Caco-2 (cell line): Measurements from ENCODE around the gene APAF1. TPM values are rescaled to one million over a fixed set of nuclear protein-coding genes. Genes with fewer than 3 reads are reported as not detected.
A peak's percentile ranks its signal among the peaks of the same experiment; 100 is the strongest.
"Not testable (repeated sequence)": the region's sequence is repeated elsewhere in the genome, so short reads cannot be mapped to it uniquely, and the experiment has no call there.

Source experiments
- Bru-seq: library from RNA; stranded (reverse); fragments of 400-500 nt; gene quantifications from one replicate; lab custom pipeline; 2021; lab: Mats Ljungman, UMichigan
- BruChase-seq, 2 experiments: library from RNA; stranded (reverse); fragments of 400-500 nt; gene quantifications; one replicate each; lab custom pipeline; 2021; lab: Mats Ljungman, UMichigan
- BruUV-seq: library from RNA; stranded (reverse); fragments of 400-500 nt; replicated peaks from 2 replicates; lab custom pipeline; 2021; lab: Mats Ljungman, UMichigan
- CTCF ChIA-PET: fragments of 300-600 bp; sonication (Branson Sonifier 250); formaldehyde crosslinking; loops from one replicate; lab custom pipeline; 2022; ENCODE audit warnings: antibody characterized with exemption; lab: Charles Lee
- POLR2A ChIA-PET: fragments of 300-600 bp; sonication (Branson Sonifier 250); formaldehyde crosslinking; loops from one replicate; lab custom pipeline; 2022; ENCODE audit warnings: antibody characterized with exemption; lab: Charles Lee
- DNase-seq, 2 experiments: peaks; one replicate each; pipeline versions ENCODE4 v3.0.0 to v3.0.0-alpha.2; 2020 to 2022
- H3K27me3 ChIP-seq: replicated peaks from 2 replicates; pipeline ENCODE4 v1.6.0; 2011; ENCODE audit warnings: low read length; ENCODE audit not compliant: control insufficient read depth, insufficient read depth
- H3K36me3 ChIP-seq: 2 replicates; pipeline ENCODE4 v1.5.1; 2011; ENCODE audit warnings: low read length; ENCODE audit not compliant: control insufficient read depth, insufficient read depth
- H3K4me1 ChIP-seq: fragments of 250-450 bp; sonication (Bioruptor Pico); 2 replicates; pipeline ENCODE4 v1.5.1; 2020; ENCODE audit warnings: mild to moderate bottlenecking
- H3K4me3 ChIP-seq: 2 replicates; pipeline ENCODE4 v1.5.1; 2011; ENCODE audit warnings: low read depth, mild to moderate bottlenecking, control low read depth, low read length
- H3K9me3 ChIP-seq: fragments of 250-450 bp; sonication (Bioruptor Pico); 2 replicates; pipeline ENCODE4 v1.5.1; 2020; ENCODE audit warnings: mild to moderate bottlenecking, moderate library complexity
- H3K27ac Mint-ChIP-seq: one replicate; pipeline ENCODE4 v1.8.0; 2022; ENCODE audit warnings: mixed read lengths; ENCODE audit not compliant: unreplicated experiment
- H3K27me3 Mint-ChIP-seq: one replicate; pipeline ENCODE4 v1.8.0; 2022; ENCODE audit warnings: mixed read lengths; ENCODE audit not compliant: insufficient read depth, unreplicated experiment
- H3K36me3 Mint-ChIP-seq: one replicate; pipeline ENCODE4 v1.8.0; 2022; ENCODE audit warnings: mild to moderate bottlenecking, mixed read lengths; ENCODE audit not compliant: insufficient read depth, unreplicated experiment
- H3K4me1 Mint-ChIP-seq: one replicate; pipeline ENCODE4 v1.8.0; 2022; ENCODE audit warnings: low read depth, mixed read lengths; ENCODE audit not compliant: unreplicated experiment
- H3K4me3 Mint-ChIP-seq: one replicate; pipeline ENCODE4 v1.8.0; 2022; ENCODE audit warnings: mild to moderate bottlenecking, moderate library complexity, mixed read lengths; ENCODE audit not compliant: unreplicated experiment
- H3K9me3 Mint-ChIP-seq: one replicate; pipeline ENCODE4 v1.8.0; 2022; ENCODE audit warnings: mixed read lengths; ENCODE audit not compliant: unreplicated experiment
- intact Hi-C: fragments of 100-400 bp; cut with micrococcal nuclease; formaldehyde crosslinking; loops from one replicate; pipeline ENCODE4 v1.10.0; 2022; ENCODE audit not compliant: unreplicated experiment
- long read RNA-seq: library from polyadenylated mRNA; stranded (forward); transcript quantifications from one replicate; pipeline ENCODE4 v2.0.0, GENCODE V29; 2022
- total RNA-seq: library from RNA; stranded (reverse); gene quantifications from 2 replicates; pipeline ENCODE4 v1.2.3, GENCODE V29; 2022
- TF ChIP-seq, protein P1 (sequence below), 2 experiments: fragments of 200-600 bp in 1 of 2; IDR thresholded peaks; 1 replicate in 1 of 2; 2 replicates in 1 of 2; pipeline versions ENCODE4 v1.5.1 to v1.8.0; 2011 to 2022; ENCODE audit warnings: antibody characterized with exemption in 1 of 2, control low read depth in 1 of 2, inconsistent platforms in 1 of 2, low read depth in 1 of 2, low read length in 1 of 2, mild to moderate bottlenecking in 1 of 2, moderate library complexity in 1 of 2; ENCODE audit not compliant: insufficient read depth in 1 of 2, severe bottlenecking in 1 of 2, unreplicated experiment in 1 of 2

Gene APAF1, protein sequence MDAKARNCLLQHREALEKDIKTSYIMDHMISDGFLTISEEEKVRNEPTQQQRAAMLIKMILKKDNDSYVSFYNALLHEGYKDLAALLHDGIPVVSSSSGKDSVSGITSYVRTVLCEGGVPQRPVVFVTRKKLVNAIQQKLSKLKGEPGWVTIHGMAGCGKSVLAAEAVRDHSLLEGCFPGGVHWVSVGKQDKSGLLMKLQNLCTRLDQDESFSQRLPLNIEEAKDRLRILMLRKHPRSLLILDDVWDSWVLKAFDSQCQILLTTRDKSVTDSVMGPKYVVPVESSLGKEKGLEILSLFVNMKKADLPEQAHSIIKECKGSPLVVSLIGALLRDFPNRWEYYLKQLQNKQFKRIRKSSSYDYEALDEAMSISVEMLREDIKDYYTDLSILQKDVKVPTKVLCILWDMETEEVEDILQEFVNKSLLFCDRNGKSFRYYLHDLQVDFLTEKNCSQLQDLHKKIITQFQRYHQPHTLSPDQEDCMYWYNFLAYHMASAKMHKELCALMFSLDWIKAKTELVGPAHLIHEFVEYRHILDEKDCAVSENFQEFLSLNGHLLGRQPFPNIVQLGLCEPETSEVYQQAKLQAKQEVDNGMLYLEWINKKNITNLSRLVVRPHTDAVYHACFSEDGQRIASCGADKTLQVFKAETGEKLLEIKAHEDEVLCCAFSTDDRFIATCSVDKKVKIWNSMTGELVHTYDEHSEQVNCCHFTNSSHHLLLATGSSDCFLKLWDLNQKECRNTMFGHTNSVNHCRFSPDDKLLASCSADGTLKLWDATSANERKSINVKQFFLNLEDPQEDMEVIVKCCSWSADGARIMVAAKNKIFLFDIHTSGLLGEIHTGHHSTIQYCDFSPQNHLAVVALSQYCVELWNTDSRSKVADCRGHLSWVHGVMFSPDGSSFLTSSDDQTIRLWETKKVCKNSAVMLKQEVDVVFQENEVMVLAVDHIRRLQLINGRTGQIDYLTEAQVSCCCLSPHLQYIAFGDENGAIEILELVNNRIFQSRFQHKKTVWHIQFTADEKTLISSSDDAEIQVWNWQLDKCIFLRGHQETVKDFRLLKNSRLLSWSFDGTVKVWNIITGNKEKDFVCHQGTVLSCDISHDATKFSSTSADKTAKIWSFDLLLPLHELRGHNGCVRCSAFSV (N-terminal part only)
- total RNA-seq (13.4 and 16.5 TPM in 2 replicates), Bru-seq, nascent RNA (percentile 63 among the genes with signal in this experiment), BruChase-seq, experiment 1, labeled RNA remaining after a 2-hour chase (percentile 65 among the genes with signal in this experiment), BruChase-seq, experiment 2, labeled RNA remaining after a 6-hour chase (percentile 67 among the genes with signal in this experiment)
- long read RNA-seq, full-length matches to known transcripts, result 2 of 13 reads
- long read RNA-seq, partial matches to known transcripts, result 2 of 13 reads
- long read RNA-seq, other reads (novel, unspliced or antisense), result 9 of 13 reads

DNA sequence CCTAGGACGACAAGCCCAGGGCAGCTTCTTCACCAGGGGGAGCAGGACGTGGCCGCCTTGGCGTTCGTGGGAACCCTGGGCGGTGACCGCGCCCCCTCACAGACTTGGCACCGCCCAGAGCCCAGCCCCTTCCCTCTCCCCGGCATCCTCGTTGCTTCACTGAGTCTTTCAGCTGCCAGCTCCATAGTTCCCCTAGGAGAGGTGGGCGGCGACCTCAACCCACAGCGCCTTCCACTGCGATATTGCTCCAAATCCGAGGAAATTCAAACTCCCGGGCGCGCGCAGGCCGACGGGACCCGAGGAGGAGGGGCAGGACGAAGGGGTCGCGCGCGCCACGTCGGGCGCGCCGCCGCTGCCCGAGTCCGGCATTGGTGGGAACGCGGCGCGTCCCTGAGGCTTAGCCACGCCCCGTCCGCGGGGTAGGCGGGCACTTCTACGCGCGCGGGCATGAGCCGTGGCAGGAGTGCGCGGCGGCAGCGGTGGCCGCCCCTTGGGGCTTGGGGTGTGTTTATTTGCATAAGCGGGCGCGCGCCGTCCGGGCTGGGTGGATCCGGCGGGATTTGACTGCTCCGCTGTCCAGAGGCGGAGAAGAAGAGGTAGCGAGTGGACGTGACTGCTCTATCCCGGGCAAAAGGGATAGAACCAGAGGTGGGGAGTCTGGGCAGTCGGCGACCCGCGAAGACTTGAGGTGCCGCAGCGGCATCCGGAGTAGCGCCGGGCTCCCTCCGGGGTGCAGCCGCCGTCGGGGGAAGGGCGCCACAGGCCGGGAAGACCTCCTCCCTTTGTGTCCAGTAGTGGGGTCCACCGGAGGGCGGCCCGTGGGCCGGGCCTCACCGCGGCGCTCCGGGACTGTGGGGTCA, at the start of gene APAF1, which contains the start of gene IKBIP:
TSS of gene APAF1 (plus strand) at position 579 of the 860 bp plus-strand sequence. CDS start 3,070 bp downstream, outside the sequence.
TSS of gene IKBIP (minus strand) at position 77 of the 860 bp plus-strand sequence. CDS start 87 bp downstream, outside the sequence.
- no peaks in the 10 kb centered on the region for H3K27me3 Mint-ChIP-seq
- POLR2A ChIA-PET, result interaction anchor here (1.0 kb wide), 1 partner anchor 52 kb away, joined by 12 read pairs; the partner anchor contains the start of gene SLC25A3
- H3K27ac Mint-ChIP-seq, result peak within 1 kb of the TSS; percentile 75
- H3K4me3 ChIP-seq, result peak within 1 kb of the TSS; percentile 95
- peak; percentile 94 to 98 for DNase-seq
- peaks cover 7% of the 10 kb centered on the region for H3K4me1 Mint-ChIP-seq
- TF ChIP-seq, protein P1, sequence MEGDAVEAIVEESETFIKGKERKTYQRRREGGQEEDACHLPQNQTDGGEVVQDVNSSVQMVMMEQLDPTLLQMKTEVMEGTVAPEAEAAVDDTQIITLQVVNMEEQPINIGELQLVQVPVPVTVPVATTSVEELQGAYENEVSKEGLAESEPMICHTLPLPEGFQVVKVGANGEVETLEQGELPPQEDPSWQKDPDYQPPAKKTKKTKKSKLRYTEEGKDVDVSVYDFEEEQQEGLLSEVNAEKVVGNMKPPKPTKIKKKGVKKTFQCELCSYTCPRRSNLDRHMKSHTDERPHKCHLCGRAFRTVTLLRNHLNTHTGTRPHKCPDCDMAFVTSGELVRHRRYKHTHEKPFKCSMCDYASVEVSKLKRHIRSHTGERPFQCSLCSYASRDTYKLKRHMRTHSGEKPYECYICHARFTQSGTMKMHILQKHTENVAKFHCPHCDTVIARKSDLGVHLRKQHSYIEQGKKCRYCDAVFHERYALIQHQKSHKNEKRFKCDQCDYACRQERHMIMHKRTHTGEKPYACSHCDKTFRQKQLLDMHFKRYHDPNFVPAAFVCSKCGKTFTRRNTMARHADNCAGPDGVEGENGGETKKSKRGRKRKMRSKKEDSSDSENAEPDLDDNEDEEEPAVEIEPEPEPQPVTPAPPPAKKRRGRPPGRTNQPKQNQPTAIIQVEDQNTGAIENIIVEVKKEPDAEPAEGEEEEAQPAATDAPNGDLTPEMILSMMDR (IDR thresholded peaks at IDR 0.05; ENCODE audit: insufficient read depth in 1 of 2, low read depth in 1 of 2, low read length in 1 of 2, severe bottlenecking in 1 of 2, unreplicated experiment in 1 of 2), result no peak
- no peaks in the 10 kb centered on the region for H3K27me3 ChIP-seq
- H3K4me3 Mint-ChIP-seq, result peak within 1 kb of the TSS; percentile 86
- no peaks in the 10 kb centered on the region for H3K9me3 ChIP-seq
- CTCF ChIA-PET, result interaction anchor here (1.0 to 1.4 kb wide), 3 partner anchors 13 to 354 kb away, joined by 4 read pairs; no protein-coding TSS in a partner anchor
- peaks cover 4% of the 10 kb centered on the region; the same call in 1 of the 2 replicates for H3K4me1 ChIP-seq
- intact Hi-C loops, result loop anchor here (1.0 to 2.0 kb wide), 3 partner anchors 38 to 78 kb away; partner anchors contain the start of gene SLC25A3
- H3K36me3 ChIP-seq, result no peaks in the 10 kb centered on the region
- H3K9me3 Mint-ChIP-seq, result no peaks in the 10 kb centered on the region
- H3K36me3 Mint-ChIP-seq, result peaks cover 22% of the 10 kb centered on the region
- BruUV-seq, result no TSS peak

DNA sequence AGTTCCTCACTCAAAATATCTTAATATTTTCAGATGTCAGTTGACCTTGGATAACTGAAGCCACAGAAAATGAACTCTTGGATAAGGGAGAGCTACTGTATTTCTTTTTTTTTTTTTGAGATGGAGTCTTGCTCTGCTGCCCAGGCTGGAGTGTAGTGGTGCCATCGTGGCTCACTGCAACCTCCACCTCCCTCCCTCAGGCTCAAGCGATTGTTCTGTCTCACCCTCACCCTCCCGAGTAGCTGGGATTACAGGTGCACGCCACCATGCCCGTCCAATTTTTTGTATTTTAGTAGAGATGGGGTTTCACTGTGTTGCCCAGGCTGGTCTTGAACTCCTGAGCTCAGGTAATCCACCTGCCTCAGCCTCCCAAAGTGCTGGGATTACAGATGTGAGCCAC, 47.8 kb upstream of the APAF1 start:
- CTCF ChIA-PET, intact Hi-C loops: not testable (repeated sequence)

More for the DNA sequence above, 47.8 kb upstream of the APAF1 start:
- H3K4me3 Mint-ChIP-seq, DNase-seq, POLR2A ChIA-PET, H3K4me1 ChIP-seq, H3K9me3 ChIP-seq, H3K4me1 Mint-ChIP-seq, H3K27me3 ChIP-seq, BruUV-seq, H3K27ac Mint-ChIP-seq, H3K4me3 ChIP-seq, H3K9me3 Mint-ChIP-seq, H3K36me3 ChIP-seq, H3K27me3 Mint-ChIP-seq: not testable (repeated sequence)
- peaks cover 95% of the 10 kb centered on the region for H3K36me3 Mint-ChIP-seq
